Tibial artery (tissue), 4 donors: Measurements from ENCODE around the gene OPRM1.

Source experiments
- DNase-seq, 2 donors: peaks; one replicate each; pipeline ENCODE4 v3.0.0-alpha.2; 2019
- H3K27ac ChIP-seq, 2 donors: fragments of 200-600 bp; sonication (generic) in 1 of 2; 1 replicate in 1 of 2; 2 replicates in 1 of 2; pipeline ENCODE4 v1.5.1; 2018 to 2019; ENCODE audit warnings: mild to moderate bottlenecking in 1 of 2
- H3K27me3 ChIP-seq, 2 donors: fragments of 200-600 bp; sonication (generic) in 1 of 2; one replicate each; pipeline versions ENCODE4 v1.5.1 to v1.6.0; 2016 to 2019
- H3K36me3 ChIP-seq, 3 donors: fragments of 200-600 bp; sonication (generic) in 2 of 3; one replicate each; pipeline ENCODE4 v1.5.1; 2016 to 2019; ENCODE audit warnings: mild to moderate bottlenecking in 2 of 3
- H3K4me1 ChIP-seq, 4 donors: fragments of 200-600 bp; sonication (generic) in 2 of 4; 1 replicate in 3 of 4; 2 replicates in 1 of 4; pipeline ENCODE4 v1.5.1; 2016 to 2019
- H3K4me3 ChIP-seq, 2 donors: fragments of 200-600 bp; sonication (generic) in 1 of 2; 1 replicate in 1 of 2; 2 replicates in 1 of 2; pipeline ENCODE4 v1.5.1; 2018 to 2019; ENCODE audit warnings: mild to moderate bottlenecking in 2 of 2
- H3K9me3 ChIP-seq, 3 donors: fragments of 200-600 bp; sonication (generic) in 1 of 3; one replicate each; pipeline ENCODE4 v1.5.1; 2016 to 2019
- CTCF ChIP-seq, 2 experiments: fragments of 200-600 bp in 1 of 2; fragments of 450-650 bp in 1 of 2; IDR thresholded peaks; one replicate each; pipeline ENCODE4 v1.5.1; 2017 to 2019; ENCODE audit warnings: antibody characterized with exemption in 2 of 2, mild to moderate bottlenecking in 1 of 2, moderate library complexity in 1 of 2
- intact Hi-C: fragments of 100-400 bp; cut with DNase I; formaldehyde crosslinking; loops from one replicate; pipeline ENCODE4 v1.15.0; 2023; ENCODE audit warnings: low total_unique reads

OPRM1 gene

GRCh38 chr6:154161689-154162088 is 122.6 kb downstream of the OPRM1 start:
- Histone ChIP-seq H3K4me1 (peaks cover 0 to 10% (median 5%) of the 10 kb centered on the region in 4 donors), H3K36me3 (no peaks in the 10 kb centered on the region), H3K27ac (no peak overlapping the region), H3K9me3 (no peaks in the 10 kb centered on the region), H3K27me3 (no peaks in the 10 kb centered on the region), H3K4me3 (no peak overlapping the region)
- TF ChIP-seq CTCF (IDR thresholded peaks at IDR 0.05), result no peak
- no peak for DNase-seq
- intact Hi-C loops, result loop anchor here (5.0 kb wide), 1 partner anchor 251 kb away; no protein-coding TSS in a partner anchor

DNA sequence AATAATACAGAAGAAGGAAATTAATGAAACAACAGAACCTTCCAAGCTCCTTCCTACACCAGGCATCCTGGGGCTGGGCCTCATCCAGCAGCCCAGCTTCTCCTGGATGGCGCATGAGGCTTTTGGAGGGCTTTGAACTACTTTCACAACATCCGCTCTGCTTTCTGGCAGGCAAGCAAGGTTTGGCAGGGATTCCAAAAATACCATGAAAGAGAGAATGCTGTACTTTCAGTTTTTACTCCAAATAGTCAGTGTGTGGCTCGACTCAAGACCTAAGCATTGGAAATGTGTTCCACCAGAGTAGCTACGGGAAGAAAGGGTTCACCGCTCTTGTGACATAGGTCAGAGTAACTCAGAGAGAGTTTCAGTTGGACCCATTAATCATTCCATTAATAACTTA is 125.4 kb downstream of the OPRM1 start:
- no peaks in the 10 kb centered on the region for H3K9me3 ChIP-seq
- no peaks in the 10 kb centered on the region for H3K36me3 ChIP-seq
- no peak overlapping the region for H3K4me3 ChIP-seq
- peak; percentile 61 to 82 for DNase-seq
- H3K27me3 ChIP-seq, result no peaks in the 10 kb centered on the region
- peak overlapping the region; percentile 28 to 56 for H3K27ac ChIP-seq
- intact Hi-C loops, result loop anchor here (5.0 kb wide), 1 partner anchor 248 kb away; no protein-coding TSS in a partner anchor
- peaks cover 0 to 10% (median 5%) of the 10 kb centered on the region in 4 donors for H3K4me1 ChIP-seq
- no peak for TF ChIP-seq CTCF (IDR thresholded peaks at IDR 0.05)

GRCh38 chr6:154165478-154165877 is 126.4 kb downstream of the OPRM1 start:
- Histone ChIP-seq H3K27ac (no peak overlapping the region), H3K27me3 (no peaks in the 10 kb centered on the region), H3K36me3 (no peaks in the 10 kb centered on the region), H3K4me3 (no peak overlapping the region), H3K4me1 (peaks cover 0 to 10% (median 5%) of the 10 kb centered on the region in 4 donors), H3K9me3 (no peaks in the 10 kb centered on the region)
- no peak for TF ChIP-seq CTCF (IDR thresholded peaks at IDR 0.05)
- no peak for DNase-seq
- intact Hi-C loops, result no loop called here

- Histone ChIP-seq H3K9me3 (no peaks in the 10 kb centered on the region), H3K36me3 (no peaks in the 10 kb centered on the region), H3K4me1 (peaks cover 0 to 10% (median 5%) of the 10 kb centered on the region in 4 donors), H3K27me3 (no peaks in the 10 kb centered on the region), H3K4me3 (no peak overlapping the region), H3K27ac (no peak overlapping the region)
- TF ChIP-seq CTCF (IDR thresholded peaks at IDR 0.05), result no peak
- no peak for DNase-seq
- intact Hi-C loops, result no loop called here
Observed at GRCh38 chr6:154166140-154166539, 127.1 kb downstream of the OPRM1 start.

- no peaks in the 10 kb centered on the region for H3K27me3 ChIP-seq
- H3K9me3 ChIP-seq, result no peaks in the 10 kb centered on the region
- no peak for TF ChIP-seq CTCF (IDR thresholded peaks at IDR 0.05)
- no peak overlapping the region for H3K4me3 ChIP-seq
- intact Hi-C loops, result no loop called here
- peaks cover 0 to 10% (median 5%) of the 10 kb centered on the region in 4 donors for H3K4me1 ChIP-seq
- H3K36me3 ChIP-seq, result no peaks in the 10 kb centered on the region
- peak in 1 of 2 donors; percentile 31 for DNase-seq
- no peak overlapping the region for H3K27ac ChIP-seq
Observed at GRCh38 chr6:154167126-154167525, 128.1 kb downstream of the OPRM1 start.
